GM23338 (cell line): ENCODE results near the gene WWC1. TPM values are rescaled to one million over a fixed set of nuclear protein-coding genes. Genes with fewer than 3 reads are reported as not detected.
A peak's percentile ranks its signal among the peaks of the same experiment; 100 is the strongest.

Experiments
- ATAC-seq: fragments of 200-7000 bp; cut with Tn5 transposase; 3 replicates; pipeline ENCODE4 v1.9.1; 2020
- DNase-seq: peaks from one replicate; pipeline ENCODE4 v3.0.0-alpha.2; 2015; ENCODE audit warnings: low spot score
- H2AFZ ChIP-seq: fragments of 200-600 bp; sonication (generic); 2 replicates; pipeline ENCODE4 v1.8.0; 2016; ENCODE audit warnings: antibody characterized with exemption, mild to moderate bottlenecking, moderate library complexity
- H3F3A ChIP-seq: fragments of 200-600 bp; sonication (generic); replicated peaks from 2 replicates; pipeline ENCODE4 v1.8.0; 2017; ENCODE audit warnings: antibody characterized with exemption, mixed run types, low read depth
- H3K27ac ChIP-seq: fragments of 200-600 bp; sonication (generic); 2 replicates; pipeline ENCODE4 v1.6.1; 2016; ENCODE audit warnings: low read depth
- H3K27me3 ChIP-seq: fragments of 200-600 bp; sonication (generic); 2 replicates; pipeline ENCODE4 v1.8.0; 2016; ENCODE audit warnings: mild to moderate bottlenecking, mixed run types, moderate library complexity; ENCODE audit not compliant: insufficient read depth
- H3K36me3 ChIP-seq: fragments of 200-600 bp; sonication (generic); 2 replicates; pipeline ENCODE4 v1.8.0; 2016; ENCODE audit warnings: mild to moderate bottlenecking; ENCODE audit not compliant: insufficient read depth
- H3K4me1 ChIP-seq: fragments of 200-600 bp; sonication (generic); 2 replicates; pipeline ENCODE4 v1.8.0; 2016; ENCODE audit warnings: mild to moderate bottlenecking, moderate library complexity; ENCODE audit not compliant: insufficient read depth
- H3K4me2 ChIP-seq: fragments of 200-600 bp; sonication (generic); 2 replicates; pipeline ENCODE4 v1.7.1; 2017; ENCODE audit warnings: mixed run types
- H3K4me3 ChIP-seq: fragments of 200-600 bp; sonication (generic); 2 replicates; pipeline ENCODE4 v1.6.1; 2016; ENCODE audit warnings: mixed run types
- H3K79me2 ChIP-seq: fragments of 200-600 bp; sonication (generic); replicated peaks from 2 replicates; pipeline ENCODE4 v1.8.0; 2017; ENCODE audit warnings: mild to moderate bottlenecking; ENCODE audit not compliant: insufficient read depth
- H3K9me2 ChIP-seq: fragments of 200-600 bp; sonication (generic); 2 replicates; pipeline ENCODE4 v1.8.0; 2017; ENCODE audit not compliant: insufficient read depth
- H4K20me1 ChIP-seq: fragments of 200-600 bp; sonication (generic); replicated peaks from 2 replicates; pipeline ENCODE4 v1.8.0; 2017; ENCODE audit warnings: mild to moderate bottlenecking; ENCODE audit not compliant: insufficient read depth
- H3K27ac Mint-ChIP-seq: 2 replicates; pipeline ENCODE4 v1.8.0; 2020; ENCODE audit warnings: inconsistent platforms, mild to moderate bottlenecking, moderate library complexity, mixed read lengths
- H3K27me3 Mint-ChIP-seq: 3 replicates; pipeline ENCODE4 v1.8.0; 2022; ENCODE audit warnings: low read depth, mild to moderate bottlenecking, moderate library complexity, mixed read lengths, inconsistent platforms; ENCODE audit not compliant: insufficient read depth, poor library complexity
- H3K36me3 Mint-ChIP-seq: 3 replicates; pipeline ENCODE4 v1.8.0; 2021; ENCODE audit warnings: low read depth, mild to moderate bottlenecking, inconsistent platforms, moderate library complexity, mixed read lengths
- H3K4me1 Mint-ChIP-seq: 3 replicates; pipeline ENCODE4 v1.8.0; 2020; ENCODE audit warnings: mild to moderate bottlenecking, inconsistent platforms, mixed read lengths
- H3K4me3 Mint-ChIP-seq: 3 replicates; pipeline ENCODE4 v1.8.0; 2021; ENCODE audit warnings: moderate library complexity, mild to moderate bottlenecking, inconsistent platforms, mixed read lengths
- H3K9me3 Mint-ChIP-seq: 3 replicates; pipeline ENCODE4 v1.8.0; 2020; ENCODE audit warnings: moderate library complexity, mild to moderate bottlenecking, inconsistent platforms, mixed read lengths
- CREB1 ChIP-seq: fragments of 250-450 bp; sonication (Bioruptor Pico); IDR thresholded peaks from 2 replicates; pipeline ENCODE4 v1.5.0; 2020; ENCODE audit warnings: low read depth, mild to moderate bottlenecking, moderate library complexity
- ETS1 ChIP-seq: IDR thresholded peaks from 2 replicates; pipeline ENCODE4 v1.6.1; 2016; ENCODE audit warnings: antibody characterized with exemption
- EZH2phosphoT487 ChIP-seq: fragments of 200-600 bp; sonication (generic); IDR thresholded peaks from one replicate; pipeline ENCODE4 v1.8.1; 2018; ENCODE audit warnings: antibody characterized with exemption; ENCODE audit not compliant: unreplicated experiment
- NANOG ChIP-seq: IDR thresholded peaks from 2 replicates; pipeline ENCODE4 v1.6.1; 2016; ENCODE audit warnings: antibody characterized with exemption, borderline replicate concordance
- ZNF114 ChIP-seq: fragments of 250-450 bp; sonication (Bioruptor Pico); IDR thresholded peaks from 2 replicates; pipeline ENCODE4 v1.5.0; 2020; ENCODE audit warnings: mild to moderate bottlenecking, moderate library complexity
- ZNF331 ChIP-seq: fragments of 250-450 bp; sonication (Bioruptor Pico); IDR thresholded peaks from 2 replicates; pipeline ENCODE4 v1.5.0; 2020; ENCODE audit warnings: low read depth, mild to moderate bottlenecking, moderate library complexity
- ZNF462 ChIP-seq: fragments of 250-450 bp; sonication (Bioruptor Pico); IDR thresholded peaks from 2 replicates; pipeline ENCODE4 v1.5.0; 2020; ENCODE audit warnings: mild to moderate bottlenecking, moderate library complexity
- polyA plus RNA-seq: library from polyadenylated mRNA; unstranded; fragments of >200 nt; fragmentation: Nextera tagmentation; extraction: Ambion mirVana; gene quantifications from 2 replicates; pipeline ENCODE4 v1.2.1, GENCODE V29; 2016
- total RNA-seq: library from RNA; depleted of rRNA; stranded (reverse); fragments of >200 nt; shearing (Covaris generic); gene quantifications from 2 replicates; pipeline ENCODE4 v1.2.3, GENCODE V29; 2014

Gene WWC1
- total and polyA plus RNA-seq, 2 experiments from 2014 or later, result 25.4 to 27.8 TPM

DNA sequence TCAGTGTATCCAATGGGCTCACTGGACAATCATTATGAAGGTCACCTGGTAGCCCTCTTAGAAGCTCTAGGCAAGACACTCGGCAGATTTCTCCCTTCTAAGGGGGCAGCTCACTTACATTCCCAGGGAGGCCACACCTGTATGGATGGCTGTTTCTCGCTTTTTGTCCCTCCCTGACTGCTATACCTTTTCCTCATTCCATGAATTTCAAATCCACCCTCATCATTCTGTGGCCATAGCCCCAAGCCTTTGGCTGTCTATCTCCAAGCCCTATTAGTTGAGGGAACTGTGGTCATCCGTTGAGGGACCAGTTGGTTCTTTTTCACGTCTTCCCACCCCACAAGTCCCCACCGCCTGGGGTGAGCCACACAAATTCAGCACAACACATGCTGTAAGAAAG lies 109.8 kb downstream of the WWC1 start:
- Histone ChIP-seq H3K4me3 (no peak overlapping the region), H4K20me1 (no peaks in the 10 kb centered on the region; the same call in none of the 2 replicates), H3K27ac (no peak overlapping the region), H3K36me3 (no peaks in the 10 kb centered on the region; the same call in 1 of the 2 replicates), H2AFZ (no peak overlapping the region), H3K79me2 (no peaks in the 10 kb centered on the region), H3F3A (no peaks in the 10 kb centered on the region), H3K9me2 (no peaks in the 10 kb centered on the region), H3K27me3 (no peaks in the 10 kb centered on the region), H3K4me1 (peaks cover 2% of the 10 kb centered on the region; the same call in 1 of the 2 replicates), H3K4me2 (no peak overlapping the region)
- Mint-ChIP-seq H3K27ac (no peak overlapping the region; the same call in 1 of the 2 replicates), H3K4me3 (no peak overlapping the region), H3K27me3 (peaks cover 5% of the 10 kb centered on the region), H3K36me3 (peaks cover 28% of the 10 kb centered on the region), H3K9me3 (no peaks in the 10 kb centered on the region; the same call in 2 of the 3 replicates), H3K4me1 (peaks cover 11% of the 10 kb centered on the region; the same call in 2 of the 3 replicates)
- no peak for ATAC-seq
- TF ChIP-seq ZNF331, result no peak
- DNase-seq, result no peak

GRCh38 chr5:168401880-168402279 lies 110.4 kb downstream of the WWC1 start:
- no peak overlapping the region for H3K4me2 ChIP-seq
- no peak overlapping the region for H3K4me3 ChIP-seq
- Mint-ChIP-seq H3K36me3 (peaks cover 30% of the 10 kb centered on the region), H3K9me3 (no peaks in the 10 kb centered on the region; the same call in 2 of the 3 replicates), H3K27me3 (peaks cover 5% of the 10 kb centered on the region), H3K27ac (0 out of 2 replicates have a peak overlapping the region, but pooled peaks have one; percentile 57), H3K4me3 (no peak overlapping the region), H3K4me1 (peaks cover 11% of the 10 kb centered on the region; the same call in 2 of the 3 replicates)
- peak; percentile 17 for DNase-seq
- no peak for TF ChIP-seq NANOG
- no peak for TF ChIP-seq ZNF114 (CRISPR knock-in tag)
- TF ChIP-seq EZH2phosphoT487, result no peak
- TF ChIP-seq ETS1, result no peak
- H3K27me3 ChIP-seq, result no peaks in the 10 kb centered on the region
- no peaks in the 10 kb centered on the region for H3K9me2 ChIP-seq
- H3K4me1 ChIP-seq, result peaks cover 2% of the 10 kb centered on the region; the same call in 1 of the 2 replicates
- ATAC-seq, result peak; percentile 15; the same call in 1 of the 3 replicates
- no peaks in the 10 kb centered on the region for H3F3A ChIP-seq
- no peaks in the 10 kb centered on the region; the same call in 1 of the 2 replicates for H3K36me3 ChIP-seq
- H4K20me1 ChIP-seq, result no peaks in the 10 kb centered on the region; the same call in 1 of the 2 replicates
- no peaks in the 10 kb centered on the region for H3K79me2 ChIP-seq
- H2AFZ ChIP-seq, result no peak overlapping the region
- no peak overlapping the region for H3K27ac ChIP-seq

DNA sequence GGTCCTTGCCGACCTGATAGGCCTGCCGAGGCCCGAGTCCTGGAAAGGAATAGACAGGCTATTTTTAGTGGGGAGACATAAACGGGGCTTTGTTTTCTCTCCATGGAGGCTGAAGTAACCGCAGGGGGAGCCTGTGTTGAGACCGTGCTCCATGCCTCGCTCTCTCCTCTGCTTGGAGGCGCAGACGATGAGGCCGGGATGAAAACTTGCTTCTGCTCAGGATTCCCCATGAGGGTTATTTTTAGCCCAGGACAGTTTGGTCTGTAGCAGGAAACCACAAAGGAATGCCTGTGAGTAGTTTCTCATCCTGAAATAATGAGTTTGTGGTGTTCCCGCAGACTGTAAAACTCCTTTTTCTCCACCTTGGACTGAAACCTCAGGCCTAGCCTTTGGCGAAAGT lies 112.9 kb downstream of the WWC1 start:
- peaks cover 2% of the 10 kb centered on the region; the same call in 1 of the 2 replicates for H3K4me1 ChIP-seq
- Mint-ChIP-seq H3K27ac (no peak overlapping the region), H3K4me3 (no peak overlapping the region), H3K4me1 (peaks cover 11% of the 10 kb centered on the region; the same call in 2 of the 3 replicates), H3K36me3 (peaks cover 25% of the 10 kb centered on the region), H3K27me3 (peaks cover 7% of the 10 kb centered on the region), H3K9me3 (no peaks in the 10 kb centered on the region; the same call in 2 of the 3 replicates)
- no peaks in the 10 kb centered on the region for H3F3A ChIP-seq
- H4K20me1 ChIP-seq, result no peaks in the 10 kb centered on the region; the same call in 1 of the 2 replicates
- no peaks in the 10 kb centered on the region for H3K9me2 ChIP-seq
- ATAC-seq (peak; percentile 15; the same call in 1 of the 3 replicates), DNase-seq (no peak)
- H3K4me3 ChIP-seq, result no peak overlapping the region
- no peak overlapping the region for H3K27ac ChIP-seq
- no peaks in the 10 kb centered on the region; the same call in 1 of the 2 replicates for H3K36me3 ChIP-seq
- H3K27me3 ChIP-seq, result no peaks in the 10 kb centered on the region
- H2AFZ ChIP-seq, result no peak overlapping the region
- no peaks in the 10 kb centered on the region for H3K79me2 ChIP-seq
- no peak overlapping the region for H3K4me2 ChIP-seq
- no peak for TF ChIP-seq ZNF462 (CRISPR knock-in tag)
- TF ChIP-seq ZNF331, result no peak
- no peak for TF ChIP-seq CREB1 (CRISPR knock-in tag)
- TF ChIP-seq ZNF114 (CRISPR knock-in tag), result no peak
